Naive thymus-derived CD4-positive, alpha-beta T cell (primary cell): ENCODE measurements around the gene TTC31. TPM values are rescaled to one million over a fixed set of nuclear protein-coding genes. Genes with fewer than 3 reads are reported as not detected.
"Not testable (repeated sequence)": the region's sequence is repeated elsewhere in the genome, so short reads cannot be mapped to it uniquely, and the experiment has no call there.

Experiments
- ATAC-seq: fragments of 150-1000 bp; cut with Tn5 transposase; 2 replicates; pipeline ENCODE4 v1.10.0; 2021; ENCODE audit warnings: mild to moderate bottlenecking, moderate library complexity
- CTCF ChIA-PET: fragments of 350-600 bp; sonication (Branson Sonifier 250); formaldehyde crosslinking; loops from one replicate; lab custom pipeline; 2021; ENCODE audit warnings: antibody characterized with exemption; lab: Charles Lee
- POLR2A ChIA-PET: fragments of 350-600 bp; sonication (Branson Sonifier 250); formaldehyde crosslinking; loops from one replicate; lab custom pipeline; 2021; ENCODE audit warnings: antibody characterized with exemption, inconsistent platforms; lab: Charles Lee
- DNase-seq, 9 donors: peaks; one replicate each; pipeline versions ENCODE4 v3.0.0 to v3.0.0-alpha.2; 2020 to 2022; ENCODE audit warnings: mixed read lengths in 1 of 9
- H3K27ac ChIP-seq: one replicate; pipeline ENCODE4 v1.7.0; 2013; ENCODE audit warnings: mild to moderate bottlenecking, low read depth, low read length, moderate library complexity
- H3K27me3 ChIP-seq, 2 donors: one replicate each; pipeline ENCODE4 v1.7.0; 2013; ENCODE audit warnings: low read length in 2 of 2, mild to moderate bottlenecking in 2 of 2, moderate library complexity in 2 of 2; ENCODE audit not compliant: control insufficient read depth in 2 of 2, insufficient read depth in 2 of 2
- H3K36me3 ChIP-seq, 3 experiments: 1 replicate in 2 of 3; 2 replicates in 1 of 3; pipeline ENCODE4 v1.7.0; 2013; ENCODE audit warnings: low read length in 3 of 3, mild to moderate bottlenecking in 3 of 3, moderate library complexity in 1 of 3; ENCODE audit not compliant: insufficient read depth in 3 of 3, control insufficient read depth in 2 of 3
- H3K4me1 ChIP-seq, 2 donors: one replicate each; pipeline ENCODE4 v1.7.0; 2013; ENCODE audit warnings: low read length in 2 of 2, mild to moderate bottlenecking in 2 of 2, moderate library complexity in 1 of 2; ENCODE audit not compliant: control insufficient read depth in 2 of 2, insufficient read depth in 2 of 2
- H3K4me3 ChIP-seq: 2 replicates; pipeline ENCODE4 v1.7.0; 2013; ENCODE audit warnings: mild to moderate bottlenecking, low read length
- H3K9me3 ChIP-seq, 3 experiments: 1 replicate in 2 of 3; 2 replicates in 1 of 3; pipeline ENCODE4 v1.7.0; 2013; ENCODE audit warnings: low read length in 3 of 3; ENCODE audit not compliant: control insufficient read depth in 2 of 3
- H3K27ac Mint-ChIP-seq, 9 donors: one replicate each; pipeline ENCODE4 v1.8.0; 2020 to 2022; ENCODE audit warnings: mixed read lengths in 9 of 9, mild to moderate bottlenecking in 8 of 9, moderate library complexity in 5 of 9, inconsistent platforms in 2 of 9
- H3K27me3 Mint-ChIP-seq, 5 donors: one replicate each; pipeline ENCODE4 v1.8.0; 2021 to 2022; ENCODE audit warnings: mixed read lengths in 5 of 5, mild to moderate bottlenecking in 1 of 5
- H3K36me3 Mint-ChIP-seq, 5 donors: one replicate each; pipeline ENCODE4 v1.8.0; 2020 to 2022; ENCODE audit warnings: mixed read lengths in 5 of 5, mild to moderate bottlenecking in 3 of 5, inconsistent platforms in 1 of 5
- H3K4me1 Mint-ChIP-seq, 7 donors: one replicate each; pipeline ENCODE4 v1.8.0; 2020 to 2022; ENCODE audit warnings: mixed read lengths in 7 of 7, mild to moderate bottlenecking in 3 of 7, inconsistent platforms in 1 of 7
- H3K4me3 Mint-ChIP-seq, 10 donors: one replicate each; pipeline ENCODE4 v1.8.0; 2020 to 2022; ENCODE audit warnings: mild to moderate bottlenecking in 10 of 10, mixed read lengths in 10 of 10, moderate library complexity in 6 of 10, inconsistent platforms in 2 of 10
- H3K9me3 Mint-ChIP-seq, 11 donors: one replicate each; pipeline ENCODE4 v1.8.0; 2020 to 2022; ENCODE audit warnings: mixed read lengths in 11 of 11, mild to moderate bottlenecking in 4 of 11, inconsistent platforms in 1 of 11, moderate library complexity in 1 of 11
- intact Hi-C, 2 donors: fragments of 100-400 bp; cut with micrococcal nuclease; formaldehyde crosslinking; loops; one replicate each; pipeline ENCODE4 v1.15.1; 2023
- polyA plus RNA-seq, 2 donors: library from polyadenylated mRNA; unstranded; fragments of 300-500 nt; fragmentation: Illumina TruSeq; gene quantifications; one replicate each; pipeline ENCODE4 v1.2.3, GENCODE V29; 2021
- total RNA-seq, 6 experiments: library from RNA in 5 of 6; stranded (reverse) in 5 of 6; gene quantifications; 1 replicate in 5 of 6; 2 replicates in 1 of 6; pipeline ENCODE4 v1.2.3 and lab custom pipeline; 2021 to 2026

Gene TTC31
- total and polyA plus RNA-seq, 7 experiments from 2014 or later, result 19.8 to 50.4 (median 35.9) TPM

- H3K36me3 Mint-ChIP-seq, result peaks cover 0 to 3% (median 0%) of the 10 kb centered on the region in 5 donors
- no peaks in the 10 kb centered on the region for H3K36me3 ChIP-seq
- H3K27ac ChIP-seq, result no peak overlapping the region
- peak overlapping the region in 8 of 10 donors; percentile 34 to 83 (median 64) for H3K4me3 Mint-ChIP-seq
- H3K4me1 ChIP-seq, result peaks cover 0 to 8% of the 10 kb centered on the region in 2 donors
- H3K27ac Mint-ChIP-seq, result no peak overlapping the region
- CTCF ChIA-PET, result no interaction called here
- intact Hi-C loops, result loop anchor here (2.0 kb wide), 2 partner anchors 15 to 17 kb away; partner anchors contain the start of gene INO80B (in 1 of the 2)
- DNase-seq (no peak), ATAC-seq (no peak)
- no peaks in the 10 kb centered on the region for H3K9me3 ChIP-seq
- H3K27me3 ChIP-seq, result peaks cover 0 to 13% of the 10 kb centered on the region in 2 donors
- POLR2A ChIA-PET, result no interaction called here
- no peak overlapping the region for H3K4me3 ChIP-seq
- H3K27me3 Mint-ChIP-seq, result peaks cover 19 to 57% (median 29%) of the 10 kb centered on the region in 5 donors
- peaks cover 0 to 20% (median 12%) of the 10 kb centered on the region in 7 donors for H3K4me1 Mint-ChIP-seq
- peaks cover 0 to 1% (median 0%) of the 10 kb centered on the region in 11 donors for H3K9me3 Mint-ChIP-seq
Observed at GRCh38 chr2:74439803-74440377, 43.0 kb upstream of the TTC31 start.

DNA sequence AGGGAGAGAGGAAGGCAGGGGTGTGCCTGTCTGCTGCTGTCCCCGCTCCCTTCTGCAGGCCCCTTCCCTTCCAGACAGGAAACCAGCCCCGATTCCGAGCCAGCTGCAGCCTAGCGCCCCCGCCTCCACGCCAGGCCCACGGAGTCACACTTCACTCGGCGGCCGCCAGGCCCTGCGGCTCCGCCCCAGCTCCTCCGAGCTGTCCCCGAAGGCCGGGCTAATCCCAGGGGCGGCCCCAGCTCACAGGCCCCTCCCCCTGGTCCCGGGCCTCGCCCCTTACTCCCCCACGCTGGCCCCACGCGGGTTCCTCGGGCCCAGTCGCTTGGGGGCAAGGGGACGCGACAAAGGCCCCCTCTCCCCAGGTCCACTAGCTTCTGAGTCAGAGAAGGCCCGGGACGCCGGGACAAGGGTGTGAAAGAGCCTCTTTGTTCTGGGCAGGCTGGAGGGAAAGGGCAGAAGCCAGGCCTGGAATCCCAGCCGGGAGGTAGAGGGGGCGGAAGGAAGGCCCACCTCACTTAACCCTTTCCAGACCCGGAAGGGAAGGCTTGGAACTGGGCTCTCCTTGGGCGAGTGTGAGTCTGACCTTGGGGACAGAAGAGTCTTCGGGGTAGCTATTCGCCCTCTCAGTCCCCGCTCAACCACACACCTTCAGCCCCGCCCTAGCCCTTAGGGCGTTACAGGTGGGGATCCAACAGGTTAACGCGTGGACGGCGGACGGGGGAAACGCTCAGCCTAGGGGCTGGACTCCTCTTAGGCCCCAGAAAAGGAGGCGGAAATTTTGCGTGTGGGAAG, 42.3 kb upstream of the TTC31 start:
- H3K4me3 ChIP-seq, result no peak overlapping the region
- peak in 1 of 9 donors; percentile 61 for DNase-seq

DNA sequence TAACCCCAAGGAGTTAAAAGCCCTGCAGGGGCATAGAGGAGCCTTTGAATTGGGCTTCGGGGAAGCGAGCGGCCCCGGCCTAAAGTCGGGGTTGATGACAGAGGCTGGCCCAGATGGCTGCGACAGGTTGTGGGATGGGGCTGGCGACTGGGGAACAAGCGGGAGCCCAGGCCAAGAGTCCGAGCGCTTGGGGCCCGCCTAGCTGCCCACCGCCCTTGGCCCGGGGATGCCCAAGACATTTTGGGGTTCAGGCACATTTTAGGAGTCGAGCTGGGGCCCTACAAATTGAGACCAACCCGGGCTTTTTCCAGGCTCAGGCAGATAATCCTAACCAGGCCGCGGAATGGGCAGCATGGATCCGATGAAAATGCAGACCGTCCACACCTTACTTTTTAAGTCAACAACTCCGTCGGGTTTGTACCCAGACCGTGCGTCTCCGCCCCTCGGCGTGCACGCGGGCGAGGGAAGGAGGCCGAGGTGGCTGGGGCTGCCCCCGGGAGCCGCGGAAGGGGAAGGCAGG, 41.7 kb upstream of the TTC31 start:
- H3K27ac Mint-ChIP-seq, result no peak overlapping the region
- H3K4me1 ChIP-seq, result peaks cover 0 to 8% of the 10 kb centered on the region in 2 donors
- CTCF ChIA-PET, result no interaction called here

More for the DNA sequence above, 42.3 kb upstream of the TTC31 start:
- Histone ChIP-seq H3K27me3 (peaks cover 0 to 13% of the 10 kb centered on the region in 2 donors), H3K9me3 (no peaks in the 10 kb centered on the region), H3K4me1 (peaks cover 0 to 8% of the 10 kb centered on the region in 2 donors), H3K27ac (no peak overlapping the region), H3K36me3 (no peaks in the 10 kb centered on the region)
- H3K27ac Mint-ChIP-seq, result no peak overlapping the region
- ChIA-PET POLR2A (no interaction called here), CTCF (no interaction called here)
- H3K9me3 Mint-ChIP-seq, result peaks cover 0 to 1% (median 0%) of the 10 kb centered on the region in 11 donors
- peaks cover 0 to 3% (median 0%) of the 10 kb centered on the region in 5 donors for H3K36me3 Mint-ChIP-seq
- ATAC-seq, result peak; percentile 84
- H3K4me1 Mint-ChIP-seq, result peaks cover 0 to 20% (median 12%) of the 10 kb centered on the region in 7 donors
- intact Hi-C loops, result loop anchor here (2.0 kb wide), 2 partner anchors 14 to 18 kb away; partner anchors contain the start of gene INO80B (in 1 of the 2)
- H3K4me3 Mint-ChIP-seq, result peak overlapping the region; percentile 34 to 83 (median 67)
- peaks cover 19 to 61% (median 30%) of the 10 kb centered on the region in 5 donors for H3K27me3 Mint-ChIP-seq

GRCh38 chr2:74441690-74442482, 41.0 kb upstream of the TTC31 start, which contains the start of gene RTKN:
TSS of gene RTKN (minus strand) at chr2:74441937. CDS start at chr2:74441816, 121 bp downstream.
- H3K4me3 ChIP-seq, result peak within 1 kb of the TSS; percentile 30
- H3K27ac ChIP-seq, result no peak within 1 kb of the TSS
- Mint-ChIP-seq H3K9me3 (peaks cover 0 to 1% (median 0%) of the 10 kb centered on the region in 11 donors), H3K27me3 (peaks cover 19 to 62% (median 30%) of the 10 kb centered on the region in 5 donors), H3K36me3 (peaks cover 0 to 3% (median 0%) of the 10 kb centered on the region in 5 donors), H3K4me3 (peak within 1 kb of the TSS; percentile 59 to 86 (median 78)), H3K27ac (peak within 1 kb of the TSS in 2 of 9 donors; percentile 51 to 72), H3K4me1 (peaks cover 0 to 20% (median 12%) of the 10 kb centered on the region in 7 donors)
- no peaks in the 10 kb centered on the region for H3K9me3 ChIP-seq
- ATAC-seq, result peak; percentile 39
- H3K36me3 ChIP-seq, result no peaks in the 10 kb centered on the region
- peak in 2 of 9 donors; percentile 27 to 38 for DNase-seq
- peaks cover 0 to 13% of the 10 kb centered on the region in 2 donors for H3K27me3 ChIP-seq
- ChIA-PET CTCF (no interaction called here), POLR2A (no interaction called here)
- peaks cover 0 to 8% of the 10 kb centered on the region in 2 donors for H3K4me1 ChIP-seq
- intact Hi-C loops, result loop anchor here (1.0 to 2.0 kb wide), 3 partner anchors 10 to 19 kb away; partner anchors contain the start of gene INO80B (in 1 of the 2)

More for the DNA sequence above, 41.7 kb upstream of the TTC31 start:
- H3K27me3 ChIP-seq, result peaks cover 0 to 13% of the 10 kb centered on the region in 2 donors
- Mint-ChIP-seq H3K4me3 (peak overlapping the region in 8 of 10 donors; percentile 27 to 83 (median 66)), H3K4me1 (peaks cover 0 to 20% (median 12%) of the 10 kb centered on the region in 7 donors), H3K27me3 (peaks cover 19 to 59% (median 30%) of the 10 kb centered on the region in 5 donors), H3K36me3 (peaks cover 0 to 3% (median 0%) of the 10 kb centered on the region in 5 donors), H3K9me3 (peaks cover 0 to 1% (median 0%) of the 10 kb centered on the region in 11 donors)
- intact Hi-C loops, result loop anchor here (2.0 kb wide), 2 partner anchors 14 to 18 kb away; partner anchors contain the start of gene INO80B (in 1 of the 2)
- DNase-seq (no peak), ATAC-seq (peak; percentile 44)
- H3K27ac ChIP-seq, result no peak overlapping the region
- H3K4me3 ChIP-seq, result peak overlapping the region; percentile 30
- no peaks in the 10 kb centered on the region for H3K36me3 ChIP-seq
- no peaks in the 10 kb centered on the region for H3K9me3 ChIP-seq
- POLR2A ChIA-PET, result no interaction called here

GRCh38 chr2:74442483-74443297, 40.2 kb upstream of the TTC31 start:
- ATAC-seq, DNase-seq, H3K9me3 ChIP-seq, POLR2A ChIA-PET, H3K27ac ChIP-seq, H3K36me3 Mint-ChIP-seq, H3K4me3 ChIP-seq, H3K36me3 ChIP-seq, H3K4me1 ChIP-seq, H3K9me3 Mint-ChIP-seq: not testable (repeated sequence)
- peaks cover 0 to 13% of the 10 kb centered on the region in 2 donors for H3K27me3 ChIP-seq
- H3K27ac Mint-ChIP-seq, result peak overlapping the region in 2 of 9 donors; percentile 51 to 72
- CTCF ChIA-PET, result interaction anchor here (0.7 kb wide), 2 partner anchors 193 to 1118 kb away, joined by 3 to 5 read pairs; no protein-coding TSS in a partner anchor
- intact Hi-C loops, result loop anchor here in 1 of 2 donors (1.0 kb wide), 1 partner anchor 10 kb away; no protein-coding TSS in a partner anchor
- peak overlapping the region; percentile 59 to 86 (median 78) for H3K4me3 Mint-ChIP-seq
- H3K27me3 Mint-ChIP-seq, result peaks cover 19 to 62% (median 30%) of the 10 kb centered on the region in 5 donors
- H3K4me1 Mint-ChIP-seq, result peaks cover 0 to 20% (median 12%) of the 10 kb centered on the region in 7 donors
